NT2/D1 (cell line): Measurements from ENCODE around the gene PRR20G.

Source experiments
- YY1 ChIP-seq: IDR thresholded peaks from 2 replicates; pipeline ENCODE4 v1.6.1; 2011; ENCODE audit not compliant: insufficient read length, insufficient read depth
- ZNF274 ChIP-seq: IDR thresholded peaks from 2 replicates; pipeline ENCODE4 v1.6.1; 2011; ENCODE audit warnings: mild to moderate bottlenecking, low read depth, low read length

- no peak for TF ChIP-seq YY1
- no peak for TF ChIP-seq ZNF274
Measured at GRCh38 chr3:127250032-127250431, 37.8 kb downstream of the PRR20G start.
